WTC11 (cell line): ENCODE measurements around the gene NAXD. TPM values are rescaled to one million over a fixed set of nuclear protein-coding genes. Genes with fewer than 3 reads are reported as not detected.

Experiments used
- ATAC-seq: fragments of 200-7000 bp; cut with Tn5 transposase; 2 replicates; pipeline ENCODE4 v1.10.0; 2021; ENCODE audit warnings: mild to moderate bottlenecking, moderate library complexity
- CTCF ChIA-PET: fragments of 300-600 bp; sonication (Branson Sonifier 250); formaldehyde crosslinking; loops from one replicate; lab custom pipeline; 2021; ENCODE audit warnings: antibody characterized with exemption; lab: Charles Lee
- POLR2A ChIA-PET: fragments of 350-600 bp; sonication (Branson Sonifier 250); formaldehyde crosslinking; loops from one replicate; lab custom pipeline; 2021; ENCODE audit warnings: antibody characterized with exemption; lab: Charles Lee
- DNase-seq: peaks from one replicate; pipeline ENCODE4 v3.0.0; 2021; ENCODE audit warnings: low spot score
- H3K27ac Mint-ChIP-seq: 2 replicates; pipeline ENCODE4 v1.8.0; 2021; ENCODE audit warnings: mixed read lengths
- H3K27me3 Mint-ChIP-seq: 2 replicates; pipeline ENCODE4 v1.8.0; 2021; ENCODE audit warnings: low read depth, mild to moderate bottlenecking, moderate library complexity, mixed read lengths
- H3K36me3 Mint-ChIP-seq: 2 replicates; pipeline ENCODE4 v1.8.0; 2021; ENCODE audit warnings: mixed read lengths
- H3K4me1 Mint-ChIP-seq: 2 replicates; pipeline ENCODE4 v1.8.0; 2022; ENCODE audit warnings: mixed read lengths
- H3K4me3 Mint-ChIP-seq: 2 replicates; pipeline ENCODE4 v1.8.0; 2021; ENCODE audit warnings: mild to moderate bottlenecking, moderate library complexity, mixed read lengths
- H3K9me3 Mint-ChIP-seq: 2 replicates; pipeline ENCODE4 v1.8.0; 2021; ENCODE audit warnings: mixed read lengths
- CBFB ChIP-seq: sonication (generic); formaldehyde crosslinking; IDR thresholded peaks from 2 replicates; pipeline ENCODE4 v1.8.1; 2022; ENCODE audit warnings: mild to moderate bottlenecking, low read depth, missing genetic modification reagents
- EMX1 ChIP-seq: fragments of 250-450 bp; sonication (Bioruptor Pico); IDR thresholded peaks from 2 replicates; pipeline ENCODE4 v1.8.0; 2021; ENCODE audit warnings: mild to moderate bottlenecking
- ETV6 ChIP-seq: sonication (generic); formaldehyde crosslinking; IDR thresholded peaks from 2 replicates; pipeline ENCODE4 v1.8.1; 2022; ENCODE audit warnings: mild to moderate bottlenecking, missing genetic modification reagents
- FOXP1 ChIP-seq: sonication (generic); formaldehyde crosslinking; IDR thresholded peaks from 2 replicates; pipeline ENCODE4 v1.8.0; 2022; ENCODE audit warnings: missing genetic modification reagents, mild to moderate bottlenecking, moderate library complexity, borderline replicate concordance
- GTF2I ChIP-seq: fragments of 250-450 bp; sonication (Bioruptor Pico); conservative IDR thresholded peaks from 2 replicates; pipeline ENCODE4 v1.4.0; 2021; ENCODE audit warnings: mild to moderate bottlenecking
- OVOL2 ChIP-seq: fragments of 250-450 bp; sonication (Bioruptor Pico); IDR thresholded peaks from 2 replicates; pipeline ENCODE4 v1.9.0; 2021; ENCODE audit warnings: mild to moderate bottlenecking, borderline replicate concordance
- SMAD3 ChIP-seq: sonication (generic); formaldehyde crosslinking; IDR thresholded peaks from 2 replicates; pipeline ENCODE4 v1.8.0; 2022; ENCODE audit warnings: missing genetic modification reagents, mild to moderate bottlenecking, borderline replicate concordance
- SOX15 ChIP-seq: fragments of 250-450 bp; sonication (Bioruptor Pico); IDR thresholded peaks from 2 replicates; pipeline ENCODE4 v1.9.0; 2021; ENCODE audit warnings: mild to moderate bottlenecking
- TEAD1 ChIP-seq: sonication (generic); formaldehyde crosslinking; IDR thresholded peaks from 2 replicates; pipeline ENCODE4 v1.8.0; 2022; ENCODE audit warnings: mild to moderate bottlenecking, missing genetic modification reagents
- TP53 ChIP-seq: sonication (generic); formaldehyde crosslinking; IDR thresholded peaks from 2 replicates; pipeline ENCODE4 v1.8.1; 2023; ENCODE audit warnings: mild to moderate bottlenecking, missing genetic modification reagents
- ZNF138 ChIP-seq: sonication (generic); formaldehyde crosslinking; conservative IDR thresholded peaks from 2 replicates; pipeline ENCODE4 v1.8.1; 2022; ENCODE audit warnings: mild to moderate bottlenecking, moderate library complexity, missing genetic modification reagents
- ZNF219 ChIP-seq: sonication (generic); formaldehyde crosslinking; IDR thresholded peaks from 2 replicates; pipeline ENCODE4 v1.8.0; 2023; ENCODE audit warnings: missing genetic modification reagents, mild to moderate bottlenecking, borderline replicate concordance
- ZNF263 ChIP-seq: sonication (generic); formaldehyde crosslinking; IDR thresholded peaks from 2 replicates; pipeline ENCODE4 v1.8.1; 2022; ENCODE audit warnings: low read depth, mild to moderate bottlenecking, moderate library complexity, missing genetic modification reagents
- ZNF317 ChIP-seq: sonication (generic); formaldehyde crosslinking; IDR thresholded peaks from 2 replicates; pipeline ENCODE4 v1.8.1; 2023; ENCODE audit warnings: low read depth, mild to moderate bottlenecking, moderate library complexity, missing genetic modification reagents, borderline replicate concordance
- total RNA-seq: library from RNA; stranded (reverse); gene quantifications from 3 replicates; pipeline ENCODE4 v1.2.3, GENCODE V29; 2021
- TF ChIP-seq, protein P1 (sequence below): sonication (generic); formaldehyde crosslinking; IDR thresholded peaks from 2 replicates; pipeline ENCODE4 v1.8.1; 2022; ENCODE audit warnings: mild to moderate bottlenecking, moderate library complexity, missing genetic modification reagents
- TF ChIP-seq, protein P2 (sequence below): fragments of 250-450 bp; sonication (Bioruptor Pico); IDR thresholded peaks from 2 replicates; pipeline ENCODE4 v1.9.0; 2021; ENCODE audit warnings: moderate library complexity, mild to moderate bottlenecking, inconsistent platforms, borderline replicate concordance
- TF ChIP-seq, protein P3 (sequence below): sonication (generic); formaldehyde crosslinking; IDR thresholded peaks from 2 replicates; pipeline ENCODE4 v1.8.1; 2022; ENCODE audit warnings: missing genetic modification reagents, borderline replicate concordance
- TF ChIP-seq, protein P4 (sequence below): sonication (generic); formaldehyde crosslinking; IDR thresholded peaks from 2 replicates; pipeline ENCODE4 v1.8.1; 2022; ENCODE audit warnings: low read depth, missing genetic modification reagents, borderline replicate concordance
- TF ChIP-seq, protein P5 (sequence below): fragments of 250-450 bp; sonication (Bioruptor Pico); IDR thresholded peaks from 2 replicates; pipeline ENCODE4 v1.9.0; 2021; ENCODE audit warnings: mild to moderate bottlenecking, borderline replicate concordance
- TF ChIP-seq, protein P6 (sequence below): sonication (generic); formaldehyde crosslinking; IDR thresholded peaks from 2 replicates; pipeline ENCODE4 v1.8.1; 2023; ENCODE audit warnings: mild to moderate bottlenecking, missing genetic modification reagents, moderate library complexity
- TF ChIP-seq, protein P7 (sequence below): sonication (generic); formaldehyde crosslinking; IDR thresholded peaks from 2 replicates; pipeline ENCODE4 v1.8.0; 2022; ENCODE audit warnings: mild to moderate bottlenecking, missing genetic modification reagents
- TF ChIP-seq, protein P8 (sequence below): sonication (generic); formaldehyde crosslinking; IDR thresholded peaks from 2 replicates; pipeline ENCODE4 v1.8.1; 2023; ENCODE audit warnings: mild to moderate bottlenecking, missing genetic modification reagents

Gene NAXD
- total RNA-seq, 1 experiment from 2014 or later = 29.3 TPM

DNA sequence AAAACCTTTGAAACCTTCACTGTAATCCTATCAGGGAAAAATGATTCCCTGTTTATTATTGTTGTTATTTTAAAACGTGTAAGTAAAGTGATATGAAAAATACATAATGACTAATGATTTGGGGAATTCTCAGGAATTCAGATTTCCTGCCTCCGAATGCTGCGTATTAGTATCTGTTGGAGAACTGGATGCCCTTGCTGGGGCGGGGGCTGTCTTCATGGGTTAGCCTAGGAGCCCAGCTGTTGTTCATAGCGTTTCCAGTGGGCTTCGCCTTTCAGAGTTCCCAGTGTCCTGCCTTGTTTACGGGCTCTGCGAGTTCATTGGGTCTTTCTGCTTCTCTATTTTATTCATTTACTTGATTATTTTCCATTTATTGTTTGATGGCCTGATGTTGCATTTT is 18.4 kb downstream of the NAXD start (continued):
- TF ChIP-seq GTF2I (CRISPR knock-in tag) (no peak), ZNF317 (CRISPR knock-in tag) (no peak), TEAD1 (CRISPR knock-in tag) (no peak), ETV6 (CRISPR knock-in tag) (no peak), ZNF138 (CRISPR knock-in tag) (no peak)
- TF ChIP-seq, protein P1, sequence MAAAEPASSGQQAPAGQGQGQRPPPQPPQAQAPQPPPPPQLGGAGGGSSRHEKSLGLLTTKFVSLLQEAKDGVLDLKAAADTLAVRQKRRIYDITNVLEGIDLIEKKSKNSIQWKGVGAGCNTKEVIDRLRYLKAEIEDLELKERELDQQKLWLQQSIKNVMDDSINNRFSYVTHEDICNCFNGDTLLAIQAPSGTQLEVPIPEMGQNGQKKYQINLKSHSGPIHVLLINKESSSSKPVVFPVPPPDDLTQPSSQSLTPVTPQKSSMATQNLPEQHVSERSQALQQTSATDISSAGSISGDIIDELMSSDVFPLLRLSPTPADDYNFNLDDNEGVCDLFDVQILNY (CRISPR knock-in tag) = no peak
- TF ChIP-seq, protein P2, sequence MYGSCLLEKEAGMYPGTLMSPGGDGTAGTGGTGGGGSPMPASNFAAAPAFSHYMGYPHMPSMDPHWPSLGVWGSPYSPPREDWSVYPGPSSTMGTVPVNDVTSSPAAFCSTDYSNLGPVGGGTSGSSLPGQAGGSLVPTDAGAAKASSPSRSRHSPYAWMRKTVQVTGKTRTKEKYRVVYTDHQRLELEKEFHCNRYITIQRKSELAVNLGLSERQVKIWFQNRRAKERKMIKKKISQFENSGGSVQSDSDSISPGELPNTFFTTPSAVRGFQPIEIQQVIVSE (CRISPR knock-in tag) = no peak
- TF ChIP-seq, protein P3, sequence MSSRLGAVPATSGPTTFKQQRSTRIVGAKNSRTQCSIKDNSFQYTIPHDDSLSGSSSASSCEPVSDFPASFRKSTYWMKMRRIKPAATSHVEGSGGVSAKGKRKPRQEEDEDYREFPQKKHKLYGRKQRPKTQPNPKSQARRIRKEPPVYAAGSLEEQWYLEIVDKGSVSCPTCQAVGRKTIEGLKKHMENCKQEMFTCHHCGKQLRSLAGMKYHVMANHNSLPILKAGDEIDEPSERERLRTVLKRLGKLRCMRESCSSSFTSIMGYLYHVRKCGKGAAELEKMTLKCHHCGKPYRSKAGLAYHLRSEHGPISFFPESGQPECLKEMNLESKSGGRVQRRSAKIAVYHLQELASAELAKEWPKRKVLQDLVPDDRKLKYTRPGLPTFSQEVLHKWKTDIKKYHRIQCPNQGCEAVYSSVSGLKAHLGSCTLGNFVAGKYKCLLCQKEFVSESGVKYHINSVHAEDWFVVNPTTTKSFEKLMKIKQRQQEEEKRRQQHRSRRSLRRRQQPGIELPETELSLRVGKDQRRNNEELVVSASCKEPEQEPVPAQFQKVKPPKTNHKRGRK (CRISPR knock-in tag) = no peak
- TF ChIP-seq, all 79 proteins: peak for 0

DNA sequence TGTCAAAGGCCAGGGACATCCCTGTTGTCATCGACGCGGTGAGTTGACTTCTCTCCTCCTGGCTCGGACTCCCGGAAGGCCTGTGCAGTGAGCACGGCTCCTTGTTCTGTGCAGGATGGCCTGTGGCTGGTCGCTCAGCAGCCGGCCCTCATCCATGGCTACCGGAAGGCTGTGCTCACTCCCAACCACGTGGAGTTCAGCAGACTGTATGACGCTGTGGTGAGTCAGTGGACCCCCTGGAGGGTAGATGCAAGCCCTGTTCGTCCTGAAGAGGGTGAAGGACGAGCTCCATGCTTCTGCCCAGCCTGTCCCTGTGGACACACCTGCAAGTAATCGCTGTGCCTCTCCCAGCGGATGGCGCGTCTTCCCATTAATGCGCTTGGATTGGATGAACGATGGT is 19.2 kb downstream of the NAXD start:
- H3K9me3 Mint-ChIP-seq = peaks cover 9% of the 10 kb centered on the region
- DNase-seq = no peak
- H3K27ac Mint-ChIP-seq = peak overlapping the region; percentile 60; the same call in 1 of the 2 replicates
- H3K27me3 Mint-ChIP-seq = no peaks in the 10 kb centered on the region
- H3K4me1 Mint-ChIP-seq = no peaks in the 10 kb centered on the region
- ChIA-PET POLR2A (no interaction called here), CTCF (no interaction called here)
- H3K36me3 Mint-ChIP-seq = peaks cover 61% of the 10 kb centered on the region
- no peak for ATAC-seq
- H3K4me3 Mint-ChIP-seq = no peak overlapping the region
- TF ChIP-seq CBFB (CRISPR knock-in tag) (no peak), SMAD3 (CRISPR knock-in tag) (no peak), OVOL2 (CRISPR knock-in tag) (no peak), TP53 (CRISPR knock-in tag) (no peak), FOXP1 (no peak), ZNF219 (CRISPR knock-in tag) (no peak), SOX15 (CRISPR knock-in tag) (no peak), EMX1 (no peak), ZNF263 (CRISPR knock-in tag) (no peak)
- TF ChIP-seq, protein P4, sequence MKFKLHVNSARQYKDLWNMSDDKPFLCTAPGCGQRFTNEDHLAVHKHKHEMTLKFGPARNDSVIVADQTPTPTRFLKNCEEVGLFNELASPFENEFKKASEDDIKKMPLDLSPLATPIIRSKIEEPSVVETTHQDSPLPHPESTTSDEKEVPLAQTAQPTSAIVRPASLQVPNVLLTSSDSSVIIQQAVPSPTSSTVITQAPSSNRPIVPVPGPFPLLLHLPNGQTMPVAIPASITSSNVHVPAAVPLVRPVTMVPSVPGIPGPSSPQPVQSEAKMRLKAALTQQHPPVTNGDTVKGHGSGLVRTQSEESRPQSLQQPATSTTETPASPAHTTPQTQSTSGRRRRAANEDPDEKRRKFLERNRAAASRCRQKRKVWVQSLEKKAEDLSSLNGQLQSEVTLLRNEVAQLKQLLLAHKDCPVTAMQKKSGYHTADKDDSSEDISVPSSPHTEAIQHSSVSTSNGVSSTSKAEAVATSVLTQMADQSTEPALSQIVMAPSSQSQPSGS (CRISPR knock-in tag) = no peak
- TF ChIP-seq, protein P5, sequence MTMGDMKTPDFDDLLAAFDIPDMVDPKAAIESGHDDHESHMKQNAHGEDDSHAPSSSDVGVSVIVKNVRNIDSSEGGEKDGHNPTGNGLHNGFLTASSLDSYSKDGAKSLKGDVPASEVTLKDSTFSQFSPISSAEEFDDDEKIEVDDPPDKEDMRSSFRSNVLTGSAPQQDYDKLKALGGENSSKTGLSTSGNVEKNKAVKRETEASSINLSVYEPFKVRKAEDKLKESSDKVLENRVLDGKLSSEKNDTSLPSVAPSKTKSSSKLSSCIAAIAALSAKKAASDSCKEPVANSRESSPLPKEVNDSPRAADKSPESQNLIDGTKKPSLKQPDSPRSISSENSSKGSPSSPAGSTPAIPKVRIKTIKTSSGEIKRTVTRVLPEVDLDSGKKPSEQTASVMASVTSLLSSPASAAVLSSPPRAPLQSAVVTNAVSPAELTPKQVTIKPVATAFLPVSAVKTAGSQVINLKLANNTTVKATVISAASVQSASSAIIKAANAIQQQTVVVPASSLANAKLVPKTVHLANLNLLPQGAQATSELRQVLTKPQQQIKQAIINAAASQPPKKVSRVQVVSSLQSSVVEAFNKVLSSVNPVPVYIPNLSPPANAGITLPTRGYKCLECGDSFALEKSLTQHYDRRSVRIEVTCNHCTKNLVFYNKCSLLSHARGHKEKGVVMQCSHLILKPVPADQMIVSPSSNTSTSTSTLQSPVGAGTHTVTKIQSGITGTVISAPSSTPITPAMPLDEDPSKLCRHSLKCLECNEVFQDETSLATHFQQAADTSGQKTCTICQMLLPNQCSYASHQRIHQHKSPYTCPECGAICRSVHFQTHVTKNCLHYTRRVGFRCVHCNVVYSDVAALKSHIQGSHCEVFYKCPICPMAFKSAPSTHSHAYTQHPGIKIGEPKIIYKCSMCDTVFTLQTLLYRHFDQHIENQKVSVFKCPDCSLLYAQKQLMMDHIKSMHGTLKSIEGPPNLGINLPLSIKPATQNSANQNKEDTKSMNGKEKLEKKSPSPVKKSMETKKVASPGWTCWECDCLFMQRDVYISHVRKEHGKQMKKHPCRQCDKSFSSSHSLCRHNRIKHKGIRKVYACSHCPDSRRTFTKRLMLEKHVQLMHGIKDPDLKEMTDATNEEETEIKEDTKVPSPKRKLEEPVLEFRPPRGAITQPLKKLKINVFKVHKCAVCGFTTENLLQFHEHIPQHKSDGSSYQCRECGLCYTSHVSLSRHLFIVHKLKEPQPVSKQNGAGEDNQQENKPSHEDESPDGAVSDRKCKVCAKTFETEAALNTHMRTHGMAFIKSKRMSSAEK = no peak
- TF ChIP-seq, protein P6, sequence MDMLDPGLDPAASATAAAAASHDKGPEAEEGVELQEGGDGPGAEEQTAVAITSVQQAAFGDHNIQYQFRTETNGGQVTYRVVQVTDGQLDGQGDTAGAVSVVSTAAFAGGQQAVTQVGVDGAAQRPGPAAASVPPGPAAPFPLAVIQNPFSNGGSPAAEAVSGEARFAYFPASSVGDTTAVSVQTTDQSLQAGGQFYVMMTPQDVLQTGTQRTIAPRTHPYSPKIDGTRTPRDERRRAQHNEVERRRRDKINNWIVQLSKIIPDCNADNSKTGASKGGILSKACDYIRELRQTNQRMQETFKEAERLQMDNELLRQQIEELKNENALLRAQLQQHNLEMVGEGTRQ = no peak
- TF ChIP-seq, protein P7, sequence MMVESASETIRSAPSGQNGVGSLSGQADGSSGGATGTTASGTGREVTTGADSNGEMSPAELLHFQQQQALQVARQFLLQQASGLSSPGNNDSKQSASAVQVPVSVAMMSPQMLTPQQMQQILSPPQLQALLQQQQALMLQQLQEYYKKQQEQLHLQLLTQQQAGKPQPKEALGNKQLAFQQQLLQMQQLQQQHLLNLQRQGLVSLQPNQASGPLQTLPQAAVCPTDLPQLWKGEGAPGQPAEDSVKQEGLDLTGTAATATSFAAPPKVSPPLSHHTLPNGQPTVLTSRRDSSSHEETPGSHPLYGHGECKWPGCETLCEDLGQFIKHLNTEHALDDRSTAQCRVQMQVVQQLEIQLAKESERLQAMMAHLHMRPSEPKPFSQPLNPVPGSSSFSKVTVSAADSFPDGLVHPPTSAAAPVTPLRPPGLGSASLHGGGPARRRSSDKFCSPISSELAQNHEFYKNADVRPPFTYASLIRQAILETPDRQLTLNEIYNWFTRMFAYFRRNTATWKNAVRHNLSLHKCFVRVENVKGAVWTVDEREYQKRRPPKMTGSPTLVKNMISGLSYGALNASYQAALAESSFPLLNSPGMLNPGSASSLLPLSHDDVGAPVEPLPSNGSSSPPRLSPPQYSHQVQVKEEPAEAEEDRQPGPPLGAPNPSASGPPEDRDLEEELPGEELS (CRISPR knock-in tag) = no peak
- TF ChIP-seq, protein P8, sequence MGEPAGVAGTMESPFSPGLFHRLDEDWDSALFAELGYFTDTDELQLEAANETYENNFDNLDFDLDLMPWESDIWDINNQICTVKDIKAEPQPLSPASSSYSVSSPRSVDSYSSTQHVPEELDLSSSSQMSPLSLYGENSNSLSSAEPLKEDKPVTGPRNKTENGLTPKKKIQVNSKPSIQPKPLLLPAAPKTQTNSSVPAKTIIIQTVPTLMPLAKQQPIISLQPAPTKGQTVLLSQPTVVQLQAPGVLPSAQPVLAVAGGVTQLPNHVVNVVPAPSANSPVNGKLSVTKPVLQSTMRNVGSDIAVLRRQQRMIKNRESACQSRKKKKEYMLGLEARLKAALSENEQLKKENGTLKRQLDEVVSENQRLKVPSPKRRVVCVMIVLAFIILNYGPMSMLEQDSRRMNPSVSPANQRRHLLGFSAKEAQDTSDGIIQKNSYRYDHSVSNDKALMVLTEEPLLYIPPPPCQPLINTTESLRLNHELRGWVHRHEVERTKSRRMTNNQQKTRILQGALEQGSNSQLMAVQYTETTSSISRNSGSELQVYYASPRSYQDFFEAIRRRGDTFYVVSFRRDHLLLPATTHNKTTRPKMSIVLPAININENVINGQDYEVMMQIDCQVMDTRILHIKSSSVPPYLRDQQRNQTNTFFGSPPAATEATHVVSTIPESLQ = no peak
